K562 (cell line): Measurements from ENCODE around the gene KAZALD1. TPM values are rescaled to one million over a fixed set of nuclear protein-coding genes. Genes with fewer than 3 reads are reported as not detected.
A peak's percentile ranks its signal among the peaks of the same experiment; 100 is the strongest.

ENCODE experiments used
- CTCF ChIP-seq, 3 experiments: IDR thresholded peaks in 2 of 3; conservative IDR thresholded peaks in 1 of 3; 2 replicates each; pipeline ENCODE4 v1.5.1; 2011 to 2012; ENCODE audit warnings: low read length in 3 of 3, mild to moderate bottlenecking in 3 of 3, control low read depth in 2 of 3, improper control_type of control experiment in 1 of 3, inconsistent platforms in 1 of 3, low read depth in 1 of 3, mixed read lengths in 1 of 3, moderate library complexity in 1 of 3; ENCODE audit not compliant: insufficient read depth in 2 of 3
- ETS2 ChIP-seq: IDR thresholded peaks from 2 replicates; pipeline ENCODE4 v1.6.1; 2016; ENCODE audit warnings: borderline replicate concordance, missing genetic modification characterization, mild to moderate bottlenecking, moderate library complexity, missing compliant biosample characterization; ENCODE audit not compliant: poor library complexity, severe bottlenecking
- KAT7 ChIP-seq: sonication (generic); formaldehyde crosslinking; IDR thresholded peaks from 2 replicates; pipeline ENCODE4 v1.8.0; 2022; ENCODE audit warnings: missing genetic modification reagents, mild to moderate bottlenecking, borderline replicate concordance
- NRF1 ChIP-seq, 2 experiments: fragments of 450-650 bp; IDR thresholded peaks in 1 of 2; conservative IDR thresholded peaks in 1 of 2; 2 replicates each; pipeline ENCODE4 v1.6.1; 2014; ENCODE audit warnings: mild to moderate bottlenecking in 2 of 2
- PCBP1 ChIP-seq: fragments of 200-400 bp; formaldehyde crosslinking; IDR thresholded peaks from 2 replicates; pipeline ENCODE4 v1.6.1; 2018; ENCODE audit warnings: mild to moderate bottlenecking, low read depth, low read length; ENCODE audit not compliant: poor library complexity, severe bottlenecking
- RAD21 ChIP-seq, 2 experiments: fragments of 250-450 bp in 1 of 2; fragments of 450-650 bp in 1 of 2; sonication (Bioruptor Pico) in 1 of 2; formaldehyde crosslinking in 1 of 2; IDR thresholded peaks in 1 of 2; conservative IDR thresholded peaks in 1 of 2; 2 replicates each; pipeline versions ENCODE4 v1.4.0 to v1.8.0; 2020 to 2022; ENCODE audit warnings: mild to moderate bottlenecking in 2 of 2, moderate library complexity in 1 of 2
- RBM22 ChIP-seq: fragments of 200-400 bp; formaldehyde crosslinking; IDR thresholded peaks from 2 replicates; pipeline ENCODE4 v1.6.1; 2018; ENCODE audit warnings: low read length, low read depth; ENCODE audit not compliant: poor library complexity, severe bottlenecking
- ZNF232 ChIP-seq: sonication (generic); formaldehyde crosslinking; IDR thresholded peaks from 2 replicates; pipeline ENCODE4 v1.8.0; 2022; ENCODE audit warnings: mild to moderate bottlenecking, missing genetic modification reagents
- ZNF830 ChIP-seq: fragments of 250-450 bp; sonication (Bioruptor Pico); IDR thresholded peaks from 2 replicates; pipeline ENCODE4 v1.5.0; 2021; ENCODE audit warnings: mild to moderate bottlenecking
- polyA plus RNA-seq, 8 experiments: library from polyadenylated mRNA; depleted of rRNA in 4 of 8; stranded (reverse) in 5 of 8; unstranded in 3 of 8; fragments of >200 nt; fragmentation: Nextera tagmentation in 2 of 8; fragmentation: Illumina TruSeq in 1 of 8; extraction: Ambion mirVana in 2 of 8; extraction: Trizol in 1 of 8; gene quantifications; 2 replicates each; pipeline versions ENCODE4 v1.2.1 to v1.2.3, GENCODE V29; 2011 to 2014; ENCODE audit warnings: inconsistent platforms in 1 of 8, missing spikeins in 1 of 8
- total RNA-seq, 7 experiments: library from RNA; depleted of rRNA in 6 of 7; stranded (reverse); fragments of >200 nt in 6 of 7; fragmentation: Illumina TruSeq in 2 of 7; extraction: Trizol in 2 of 7; gene quantifications; 2 replicates each; pipeline versions ENCODE4 v1.2.1 to v1.2.3, GENCODE V29; 2011 to 2021; ENCODE audit warnings: low replicate concordance in 1 of 7
- TF ChIP-seq, protein P1 (sequence below), 2 experiments: fragments of 450-650 bp in 1 of 2; sonication (generic) in 1 of 2; formaldehyde crosslinking in 1 of 2; IDR thresholded peaks; 2 replicates each; pipeline versions ENCODE4 v1.7.1 to v1.9.0; 2016 to 2022; ENCODE audit warnings: inconsistent platforms in 1 of 2, mild to moderate bottlenecking in 1 of 2, missing genetic modification reagents in 1 of 2

Gene KAZALD1
- total and polyA plus RNA-seq, 9 of the 15 experiments (the other 6 are each of a cell fraction or from before 2014, with no cell fraction given): 0.15 to 10.0 (median 4.9) TPM

GRCh38 chr10:101014230-101014884 lies 47.4 kb upstream of the KAZALD1 start (continued):
- TF ChIP-seq RBM22 (no peak), CTCF (IDR thresholded peaks at IDR 0.05 in 2 of 3, conservative IDR thresholded peaks at IDR 0.05 in 1 of 3; ENCODE audit: insufficient read depth in 2 of 3, low read depth in 1 of 3, low read length in 3 of 3) (peak; percentile 83 to 87 (median 86)), PCBP1 (no peak), RAD21 (CRISPR knock-in tag; conservative IDR thresholded peaks at IDR 0.05 in 1 of 2, IDR thresholded peaks at IDR 0.05 in 1 of 2) (peak; percentile 70 to 81), KAT7 (no peak), NRF1 (conservative IDR thresholded peaks at IDR 0.05 in 1 of 2, IDR thresholded peaks at IDR 0.05 in 1 of 2) (no peak), ZNF830 (CRISPR knock-in tag) (no peak), ETS2 (no peak), ZNF232 (CRISPR knock-in tag) (no peak)
- TF ChIP-seq, protein P1, sequence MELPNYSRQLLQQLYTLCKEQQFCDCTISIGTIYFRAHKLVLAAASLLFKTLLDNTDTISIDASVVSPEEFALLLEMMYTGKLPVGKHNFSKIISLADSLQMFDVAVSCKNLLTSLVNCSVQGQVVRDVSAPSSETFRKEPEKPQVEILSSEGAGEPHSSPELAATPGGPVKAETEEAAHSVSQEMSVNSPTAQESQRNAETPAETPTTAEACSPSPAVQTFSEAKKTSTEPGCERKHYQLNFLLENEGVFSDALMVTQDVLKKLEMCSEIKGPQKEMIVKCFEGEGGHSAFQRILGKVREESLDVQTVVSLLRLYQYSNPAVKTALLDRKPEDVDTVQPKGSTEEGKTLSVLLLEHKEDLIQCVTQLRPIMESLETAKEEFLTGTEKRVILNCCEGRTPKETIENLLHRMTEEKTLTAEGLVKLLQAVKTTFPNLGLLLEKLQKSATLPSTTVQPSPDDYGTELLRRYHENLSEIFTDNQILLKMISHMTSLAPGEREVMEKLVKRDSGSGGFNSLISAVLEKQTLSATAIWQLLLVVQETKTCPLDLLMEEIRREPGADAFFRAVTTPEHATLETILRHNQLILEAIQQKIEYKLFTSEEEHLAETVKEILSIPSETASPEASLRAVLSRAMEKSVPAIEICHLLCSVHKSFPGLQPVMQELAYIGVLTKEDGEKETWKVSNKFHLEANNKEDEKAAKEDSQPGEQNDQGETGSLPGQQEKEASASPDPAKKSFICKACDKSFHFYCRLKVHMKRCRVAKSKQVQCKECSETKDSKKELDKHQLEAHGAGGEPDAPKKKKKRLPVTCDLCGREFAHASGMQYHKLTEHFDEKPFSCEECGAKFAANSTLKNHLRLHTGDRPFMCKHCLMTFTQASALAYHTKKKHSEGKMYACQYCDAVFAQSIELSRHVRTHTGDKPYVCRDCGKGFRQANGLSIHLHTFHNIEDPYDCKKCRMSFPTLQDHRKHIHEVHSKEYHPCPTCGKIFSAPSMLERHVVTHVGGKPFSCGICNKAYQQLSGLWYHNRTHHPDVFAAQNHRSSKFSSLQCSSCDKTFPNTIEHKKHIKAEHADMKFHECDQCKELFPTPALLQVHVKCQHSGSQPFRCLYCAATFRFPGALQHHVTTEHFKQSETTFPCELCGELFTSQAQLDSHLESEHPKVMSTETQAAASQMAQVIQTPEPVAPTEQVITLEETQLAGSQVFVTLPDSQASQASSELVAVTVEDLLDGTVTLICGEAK (IDR thresholded peaks at IDR 0.05): no peak
- TF ChIP-seq, protein P1 (CRISPR knock-in tag; IDR thresholded peaks at IDR 0.05): no peak
